Forelimb muscle (tissue), 1 donor: Measurements from ENCODE around the gene CGB5. TPM values are rescaled to one million over a fixed set of nuclear protein-coding genes. Genes with fewer than 3 reads are reported as not detected.
"Not testable (repeated sequence)": the region's sequence is repeated elsewhere in the genome, so short reads cannot be mapped to it uniquely, and the experiment has no call there.

Experiments
- DNase-seq: peaks from one replicate; pipeline ENCODE4 v3.0.0-alpha.2; 2013; ENCODE audit warnings: low read depth
- polyA plus RNA-seq: library from polyadenylated mRNA; unstranded; fragments of 120-200 nt; gene quantifications from one replicate; pipeline ENCODE4 v1.2.1, GENCODE V29; 2013; ENCODE audit not compliant: insufficient read length

CGB5 gene
- polyA plus RNA-seq, 1 donor = not detected

- DNase-seq = not testable (repeated sequence)
Measured at GRCh38 chr19:49056902-49057596, 13.4 kb downstream of the CGB5 start.

GRCh38 chr19:49057636-49058234 lies 14.1 kb downstream of the CGB5 start, which contains the start of gene CGB7:
Gene CGB7, minus strand, starts transcription at chr19:49057749. Its CDS starts 2,374 bp downstream, at chr19:49055375.
- no peak for DNase-seq

GRCh38 chr19:49058562-49058961 lies 14.9 kb downstream of the CGB5 start:
- DNase-seq = no peak

- DNase-seq = no peak
Measured at GRCh38 chr19:49059053-49059452, 15.4 kb downstream of the CGB5 start.

GRCh38 chr19:49061000-49061399 lies 17.4 kb downstream of the CGB5 start:
- DNase-seq = no peak

GRCh38 chr19:49061445-49061844 lies 17.8 kb downstream of the CGB5 start:
- DNase-seq = no peak

GRCh38 chr19:49064029-49064629 lies 20.5 kb downstream of the CGB5 start:
- no peak for DNase-seq

GRCh38 chr19:49064768-49065611 lies 21.3 kb downstream of the CGB5 start, which contains the start of gene NTF4:
Gene NTF4, minus strand, starts transcription at chr19:49064818. Its CDS starts 2,821 bp downstream, at chr19:49061997.
- DNase-seq = no peak

- no peak for DNase-seq
Measured at GRCh38 chr19:49065905-49066512, 22.4 kb downstream of the CGB5 start.

GRCh38 chr19:49067554-49067953 lies 23.9 kb downstream of the CGB5 start:
- DNase-seq = no peak

- DNase-seq = no peak
Measured at GRCh38 chr19:49069026-49069425, 25.4 kb downstream of the CGB5 start.

GRCh38 chr19:49070416-49070815 lies 26.8 kb downstream of the CGB5 start:
- no peak for DNase-seq

GRCh38 chr19:49071860-49072547 lies 28.4 kb downstream of the CGB5 start:
- DNase-seq = no peak

GRCh38 chr19:49073514-49074378 lies 30.1 kb downstream of the CGB5 start:
- DNase-seq = no peak

- not testable (repeated sequence) for DNase-seq
Measured at GRCh38 chr19:49074869-49075268, 31.2 kb downstream of the CGB5 start.

- DNase-seq = no peak
Measured at GRCh38 chr19:49080392-49080791, 36.7 kb downstream of the CGB5 start.

GRCh38 chr19:49081273-49081672 lies 37.6 kb downstream of the CGB5 start:
- no peak for DNase-seq

- no peak for DNase-seq
Measured at GRCh38 chr19:49084206-49085019, 40.8 kb downstream of the CGB5 start.
